IMR-90 (cell line): ENCODE measurements around the gene SNAP91. TPM values are rescaled to one million over a fixed set of nuclear protein-coding genes. Genes with fewer than 3 reads are reported as not detected.

ENCODE experiments used
- ATAC-seq: fragments of 200-7000 bp; cut with Tn5 transposase; 2 replicates; pipeline ENCODE4 v1.9.1; 2020; ENCODE audit warnings: low read depth, mild to moderate bottlenecking, moderate library complexity
- BruUV-seq: library from RNA; stranded (reverse); fragments of 400-500 nt; replicated peaks from 2 replicates; lab custom pipeline; 2021; lab: Mats Ljungman, UMichigan
- CTCF ChIA-PET: fragments of 300-600 bp; formaldehyde crosslinking; extraction: SDS; loops from one replicate; lab custom pipeline; 2021; ENCODE audit warnings: antibody characterized with exemption; lab: Yijun Ruan, JAX
- POLR2A ChIA-PET: fragments of 300-600 bp; sonication (Branson Sonifier 250); formaldehyde crosslinking; loops from one replicate; lab custom pipeline; 2022; ENCODE audit warnings: antibody characterized with exemption; ENCODE audit not compliant: unreplicated experiment; lab: Charles Lee
- DNase-seq: peaks from one replicate; pipeline ENCODE4 v3.0.0; 2013
- H2AFZ ChIP-seq: replicated peaks from 2 replicates; pipeline ENCODE3; 2013; ENCODE audit warnings: low read length, mild to moderate bottlenecking; ENCODE audit not compliant: poor library complexity
- H2AK5ac ChIP-seq: 2 replicates; pipeline ENCODE4 v1.6.1; 2013; ENCODE audit warnings: low read depth, low read length, inconsistent platforms
- H2AK9ac ChIP-seq: replicated peaks from 2 replicates; pipeline ENCODE3; 2013; ENCODE audit warnings: mild to moderate bottlenecking, low read depth, low read length, moderate library complexity; ENCODE audit not compliant: poor library complexity
- H2BK120ac ChIP-seq: 2 replicates; pipeline ENCODE4 v1.6.1; 2013; ENCODE audit warnings: low read depth, low read length, inconsistent platforms
- H2BK15ac ChIP-seq: 3 replicates; pipeline ENCODE4 v1.6.1; 2013; ENCODE audit warnings: low read depth, low read length, inconsistent platforms
- H2BK20ac ChIP-seq: 2 replicates; pipeline ENCODE4 v1.6.1; 2013; ENCODE audit warnings: low read depth, mild to moderate bottlenecking, inconsistent platforms, low read length, moderate library complexity
- H2BK5ac ChIP-seq: 2 replicates; pipeline ENCODE4 v1.6.1; 2013; ENCODE audit warnings: mild to moderate bottlenecking, low read depth, low read length, inconsistent platforms; ENCODE audit not compliant: poor library complexity, severe bottlenecking
- H3K14ac ChIP-seq: replicated peaks from 2 replicates; pipeline ENCODE4 v1.6.1; 2013; ENCODE audit warnings: low read depth, low read length, inconsistent platforms
- H3K18ac ChIP-seq: 2 replicates; pipeline ENCODE4 v1.6.1; 2013; ENCODE audit warnings: low read depth, low read length, control low read depth
- H3K23ac ChIP-seq: 2 replicates; pipeline ENCODE4 v1.6.1; 2013; ENCODE audit warnings: low read depth, low read length, inconsistent platforms
- H3K27ac ChIP-seq: 2 replicates; pipeline ENCODE4 v1.5.1; 2013; ENCODE audit warnings: mild to moderate bottlenecking, control low read depth, low read length; ENCODE audit not compliant: insufficient read depth
- H3K27me3 ChIP-seq: 2 replicates; pipeline ENCODE4 v1.6.1; 2013; ENCODE audit warnings: low read length; ENCODE audit not compliant: control insufficient read depth, insufficient read depth
- H3K36me3 ChIP-seq: 2 replicates; pipeline ENCODE4 v1.6.1; 2013; ENCODE audit warnings: low read length, mixed read lengths; ENCODE audit not compliant: control insufficient read depth, insufficient read depth
- H3K4ac ChIP-seq: 2 replicates; pipeline ENCODE4 v1.6.1; 2013; ENCODE audit warnings: low read depth, low read length, inconsistent platforms
- H3K4me1 ChIP-seq: 2 replicates; pipeline ENCODE4 v1.6.1; 2013; ENCODE audit warnings: low read length, mixed read lengths; ENCODE audit not compliant: control insufficient read depth, insufficient read depth
- H3K4me2 ChIP-seq: 2 replicates; pipeline ENCODE4 v1.6.1; 2013; ENCODE audit warnings: low read depth, mild to moderate bottlenecking, control low read depth, low read length, moderate library complexity
- H3K4me3 ChIP-seq: 2 replicates; pipeline ENCODE4 v1.5.1; 2013; ENCODE audit warnings: low read depth, mild to moderate bottlenecking, control low read depth, low read length, moderate library complexity; ENCODE audit not compliant: insufficient read depth
- H3K56ac ChIP-seq: 2 replicates; pipeline ENCODE4 v1.6.1; 2013; ENCODE audit warnings: low read length, inconsistent platforms; ENCODE audit not compliant: insufficient read depth; ENCODE audit errors: extremely low read depth
- H3K79me1 ChIP-seq, 2 experiments: 2 replicates each; pipeline ENCODE4 v1.6.1; 2013; ENCODE audit warnings: low read length in 2 of 2, inconsistent platforms in 1 of 2, low read depth in 1 of 2
- H3K9ac ChIP-seq: 2 replicates; pipeline ENCODE4 v1.6.1; 2013; ENCODE audit warnings: low read depth, low read length, control low read depth
- H3K9me1 ChIP-seq: 2 replicates; pipeline ENCODE4 v1.6.1; 2013; ENCODE audit warnings: low read length, inconsistent platforms; ENCODE audit not compliant: insufficient read depth
- H3K9me3 ChIP-seq: 2 replicates; pipeline ENCODE4 v1.6.1; 2013; ENCODE audit warnings: low read length; ENCODE audit not compliant: control insufficient read depth, insufficient read depth
- H4K20me1 ChIP-seq: 2 replicates; pipeline ENCODE4 v1.6.1; 2013; ENCODE audit warnings: low read length, inconsistent platforms; ENCODE audit not compliant: insufficient read depth
- H4K5ac ChIP-seq: 2 replicates; pipeline ENCODE4 v1.6.1; 2013; ENCODE audit warnings: mild to moderate bottlenecking, low read depth, low read length, control low read depth
- H4K8ac ChIP-seq, 2 experiments: 2 replicates each; pipeline ENCODE4 v1.6.1; 2013; ENCODE audit warnings: low read depth in 2 of 2, low read length in 2 of 2, control low read depth in 1 of 2, inconsistent platforms in 1 of 2
- H4K91ac ChIP-seq: 2 replicates; pipeline ENCODE4 v1.6.1; 2013; ENCODE audit warnings: low read depth, low read length, inconsistent platforms; ENCODE audit not compliant: insufficient read depth
- BHLHE40 ChIP-seq: fragments of 150-350 bp; IDR thresholded peaks from 2 replicates; pipeline ENCODE4 v1.6.1; 2016; ENCODE audit warnings: mild to moderate bottlenecking, low read depth, low read length
- CEBPB ChIP-seq: IDR thresholded peaks from 2 replicates; pipeline ENCODE4 v1.6.1; 2012; ENCODE audit warnings: low read depth, low read length, improper control_type of control experiment
- CTCF ChIP-seq: conservative IDR thresholded peaks from 2 replicates; pipeline ENCODE4 v1.5.1; 2012; ENCODE audit warnings: mild to moderate bottlenecking, low read depth, low read length, improper control_type of control experiment
- ELK1 ChIP-seq: fragments of 150-350 bp; IDR thresholded peaks from 2 replicates; pipeline ENCODE4 v1.6.1; 2016; ENCODE audit warnings: low read depth, mild to moderate bottlenecking, low read length, moderate library complexity, borderline replicate concordance
- FOS ChIP-seq: fragments of 150-350 bp; IDR thresholded peaks from 2 replicates; pipeline ENCODE4 v1.6.1; 2016; ENCODE audit warnings: low read depth, low read length
- MAFK ChIP-seq: IDR thresholded peaks from 2 replicates; pipeline ENCODE4 v1.6.1; 2012; ENCODE audit warnings: low read depth, low read length, improper control_type of control experiment
- MAZ ChIP-seq: IDR thresholded peaks from 2 replicates; pipeline ENCODE4 v1.6.1; 2012; ENCODE audit warnings: low read depth, mild to moderate bottlenecking, low read length, improper control_type of control experiment, moderate library complexity, borderline replicate concordance
- POLR2A ChIP-seq: IDR thresholded peaks from 2 replicates; pipeline ENCODE4 v1.6.1; 2012; ENCODE audit warnings: mild to moderate bottlenecking, low read depth, low read length
- RAD21 ChIP-seq: IDR thresholded peaks from 2 replicates; pipeline ENCODE4 v1.6.1; 2012; ENCODE audit warnings: low read length, improper control_type of control experiment
- RCOR1 ChIP-seq: IDR thresholded peaks from 2 replicates; pipeline ENCODE4 v1.6.1; 2012; ENCODE audit warnings: mild to moderate bottlenecking, low read length, improper control_type of control experiment; ENCODE audit not compliant: insufficient replicate concordance
- SMC3 ChIP-seq: fragments of 150-350 bp; IDR thresholded peaks from 2 replicates; pipeline ENCODE4 v1.6.1; 2016; ENCODE audit warnings: low read depth, mild to moderate bottlenecking, antibody characterized with exemption, low read length, moderate library complexity
- USF2 ChIP-seq: fragments of 150-350 bp; IDR thresholded peaks from 2 replicates; pipeline ENCODE4 v1.6.1; 2017; ENCODE audit warnings: mild to moderate bottlenecking, antibody characterized with exemption, low read length, low read depth
- WGBS, 2 experiments: methylation state at CpG; one replicate each; pipeline versions ENCODE4 v1.1.5 to v1.1.7; 2013; ENCODE audit warnings: missing lambda C conversion rate in 2 of 2; ENCODE audit not compliant: insufficient read length in 1 of 2; ENCODE audit errors: extremely low coverage in 2 of 2; 5-methylcytosine and 5-hydroxymethylcytosine counted together
- dilution Hi-C: fragments of 300-500 bp; cut with HindIII; formaldehyde crosslinking; loops from one replicate; pipeline ENCODE4 v1.14.3; 2018; ENCODE audit warnings: low sequenced_read_pairs; ENCODE audit not compliant: unreplicated experiment
- in situ Hi-C: fragments of 300-500 bp; cut with MboI; formaldehyde crosslinking; loops from 3 replicates; pipeline ENCODE4 v1.14.3; 2019; ENCODE audit warnings: low sequenced_read_pairs, inconsistent platforms, mixed read lengths
- intact Hi-C: fragments of 100-400 bp; cut with micrococcal nuclease; formaldehyde crosslinking; loops from 2 replicates; pipeline ENCODE4 v1.10.0; 2022
- polyA plus RNA-seq, 3 experiments: library from polyadenylated mRNA; depleted of rRNA; stranded (reverse); fragments of >200 nt; gene quantifications; 2 replicates each; pipeline ENCODE4 v1.2.3, GENCODE V29; 2012; ENCODE audit warnings: low replicate concordance in 1 of 3
- total RNA-seq: library from RNA; depleted of rRNA; stranded (reverse); fragments of >200 nt; gene quantifications from 2 replicates; pipeline ENCODE4 v1.2.3, GENCODE V29; 2012

Gene SNAP91
- total and polyA plus RNA-seq, 2 of the 4 experiments (the other 2 are of a cell fraction): not detected

GRCh38 chr6:83511901-83512681 is 196.8 kb downstream of the SNAP91 start, which contains the start of gene PRSS35:
Gene PRSS35, plus strand, starts transcription at chr6:83512534. Its CDS starts 10,908 bp downstream, at chr6:83523442.
- Histone ChIP-seq H3K27me3 (no peaks in the 10 kb centered on the region), H3K4me2 (peak within 1 kb of the TSS; percentile 95), H3K14ac (no peak within 1 kb of the TSS), H3K4me3 (peak within 1 kb of the TSS; percentile 40), H4K5ac (peak within 1 kb of the TSS; percentile 52; the same call in 1 of the 2 replicates), H3K4ac (no peak within 1 kb of the TSS), H4K8ac (0 out of 4 replicates have a peak within 1 kb of the TSS, but pooled peaks of 1 of the 2 experiments have one; percentile 35), H4K91ac (no peak within 1 kb of the TSS), H3K9me1 (no peaks in the 10 kb centered on the region), H2AFZ (peak within 1 kb of the TSS; percentile 93), H3K27ac (no peak within 1 kb of the TSS), H2BK5ac (no peak within 1 kb of the TSS), H2BK120ac (peak within 1 kb of the TSS; percentile 69; the same call in 1 of the 2 replicates), H3K18ac (0 out of 2 replicates have a peak within 1 kb of the TSS, but pooled peaks have one; percentile 1), H3K56ac (peak within 1 kb of the TSS; percentile 35; the same call in 1 of the 2 replicates), H2AK5ac (no peak within 1 kb of the TSS), H3K4me1 (no peaks in the 10 kb centered on the region; the same call in 1 of the 2 replicates), H2BK15ac (no peak within 1 kb of the TSS; the same call in 2 of the 3 replicates), H3K9ac (peak within 1 kb of the TSS; percentile 61; the same call in 1 of the 2 replicates), H2BK20ac (peak within 1 kb of the TSS; percentile 70; the same call in 1 of the 2 replicates), H3K9me3 (no peaks in the 10 kb centered on the region), H2AK9ac (no peak within 1 kb of the TSS), H3K23ac (peak within 1 kb of the TSS; percentile 96), H4K20me1 (no peaks in the 10 kb centered on the region), H3K36me3 (no peaks in the 10 kb centered on the region), H3K79me1 (no peaks in the 10 kb centered on the region)
- dilution Hi-C loops (loop anchor here (25.0 kb wide), 2 partner anchors 300 to 450 kb away; partner anchors contain the start of genes DOP1A and UBE3D), intact Hi-C loops (loop anchor here (1.0 to 10.0 kb wide), 5 partner anchors 80 to 1260 kb away; partner anchors contain the start of genes ME1 and TPBG), in situ Hi-C loops (loop anchor here (25.0 kb wide), 1 partner anchor 1250 kb away; no protein-coding TSS in a partner anchor)
- POLR2A ChIA-PET: no interaction called here
- DNase-seq: peak; percentile 48
- BruUV-seq: no TSS peak
- 0% methylated on average over 7 of the region's 38 CpGs; no CpG with 5 or more reads in 1 of the 2 experiments for WGBS, 2 experiments
- CTCF ChIA-PET: interaction anchor here (0.6 to 7.0 kb wide), 11 partner anchors 30 to 445 kb away, joined by 3 to 74 read pairs (median 6); partner anchors contain the start of genes DOP1A and UBE3D
- peak; percentile 91 for ATAC-seq
- no peak; the same call in 1 of the 2 replicates for TF ChIP-seq POLR2A
- no peak for TF ChIP-seq FOS
- no peak for TF ChIP-seq RCOR1
- no peak for TF ChIP-seq USF2
- TF ChIP-seq RAD21: peak; percentile 68
- TF ChIP-seq BHLHE40: no peak
- peak; percentile 69 for TF ChIP-seq CTCF
- TF ChIP-seq SMC3: peak; percentile 57
- no peak for TF ChIP-seq ELK1
- no peak for TF ChIP-seq MAFK
- TF ChIP-seq CEBPB: no peak
- peak; percentile 36; the same call in 1 of the 2 replicates for TF ChIP-seq MAZ
